OCI-LY1 (cell line): ENCODE measurements around the gene PRICKLE4.

Source experiments
- EZH2 ChIP-seq: fragments of 200-600 bp; sonication (generic), shearing (Covaris generic); IDR thresholded peaks from 2 replicates; pipeline ENCODE4 v1.8.0; 2017; ENCODE audit warnings: borderline replicate concordance, mixed run types, mild to moderate bottlenecking, antibody characterized with exemption, low read length, moderate library complexity, mixed read lengths
- TF ChIP-seq, protein P1 (sequence below): fragments of 200-600 bp; sonication (generic), shearing (Covaris generic); IDR thresholded peaks from 2 replicates; pipeline ENCODE4 v1.5.1; 2017; ENCODE audit warnings: mild to moderate bottlenecking, antibody characterized with exemption, low read length, moderate library complexity, mixed read lengths

DNA sequence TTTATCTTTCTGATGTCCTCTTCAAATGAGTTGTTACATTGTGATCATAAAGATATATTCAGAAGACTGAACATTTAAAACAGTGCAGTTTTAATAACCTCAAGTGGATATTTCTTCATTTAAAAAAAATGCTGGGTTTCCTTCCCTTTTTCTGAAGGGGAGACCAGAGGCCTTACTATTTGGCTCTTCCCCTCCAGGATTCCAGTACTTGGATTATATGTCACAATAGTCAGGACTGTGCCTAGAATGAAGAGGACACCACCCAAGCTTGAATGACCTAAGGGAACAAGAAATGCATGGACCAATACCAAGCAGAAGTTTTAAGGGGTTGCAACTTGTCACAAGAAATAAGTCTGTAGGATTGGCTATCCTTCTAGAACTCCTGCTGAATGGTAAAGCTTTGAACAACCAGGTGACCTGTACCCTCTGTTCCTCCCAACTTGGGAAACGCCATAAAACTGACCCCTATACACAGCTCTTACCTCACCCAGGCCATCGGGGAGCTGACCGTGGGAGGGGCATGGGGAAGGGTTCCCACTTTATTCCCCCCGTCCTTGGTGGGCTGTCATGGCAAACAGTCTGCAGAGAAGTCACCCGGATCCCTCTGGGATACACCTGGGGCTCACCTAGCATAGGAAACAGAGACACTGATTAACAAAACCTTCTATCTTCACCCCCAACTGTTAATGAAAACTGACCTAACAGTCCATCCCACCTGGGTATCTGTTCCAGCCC lies 2.9 kb upstream of the PRICKLE4 start:
- TF ChIP-seq EZH2, result no peak
- TF ChIP-seq, protein P1, sequence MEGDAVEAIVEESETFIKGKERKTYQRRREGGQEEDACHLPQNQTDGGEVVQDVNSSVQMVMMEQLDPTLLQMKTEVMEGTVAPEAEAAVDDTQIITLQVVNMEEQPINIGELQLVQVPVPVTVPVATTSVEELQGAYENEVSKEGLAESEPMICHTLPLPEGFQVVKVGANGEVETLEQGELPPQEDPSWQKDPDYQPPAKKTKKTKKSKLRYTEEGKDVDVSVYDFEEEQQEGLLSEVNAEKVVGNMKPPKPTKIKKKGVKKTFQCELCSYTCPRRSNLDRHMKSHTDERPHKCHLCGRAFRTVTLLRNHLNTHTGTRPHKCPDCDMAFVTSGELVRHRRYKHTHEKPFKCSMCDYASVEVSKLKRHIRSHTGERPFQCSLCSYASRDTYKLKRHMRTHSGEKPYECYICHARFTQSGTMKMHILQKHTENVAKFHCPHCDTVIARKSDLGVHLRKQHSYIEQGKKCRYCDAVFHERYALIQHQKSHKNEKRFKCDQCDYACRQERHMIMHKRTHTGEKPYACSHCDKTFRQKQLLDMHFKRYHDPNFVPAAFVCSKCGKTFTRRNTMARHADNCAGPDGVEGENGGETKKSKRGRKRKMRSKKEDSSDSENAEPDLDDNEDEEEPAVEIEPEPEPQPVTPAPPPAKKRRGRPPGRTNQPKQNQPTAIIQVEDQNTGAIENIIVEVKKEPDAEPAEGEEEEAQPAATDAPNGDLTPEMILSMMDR, result no peak
